ENCODE measurements around the gene GPER1.
A peak's percentile ranks its signal among the peaks of the same experiment; 100 is the strongest.
"Not testable (repeated sequence)": the region's sequence is repeated elsewhere in the genome, so short reads cannot be mapped to it uniquely, and the experiment has no call there.

The GPER1 gene

GRCh38 chr7:1070544-1071011 is 17.3 kb upstream of the GPER1 start:
- DNase-seq (ENCODE audit: low spot score) = no peak

GRCh38 chr7:1071731-1072254 is 16.1 kb upstream of the GPER1 start:
- DNase-seq (ENCODE audit: low spot score) = no peak

- no peak for DNase-seq (ENCODE audit: low spot score)
Observed at GRCh38 chr7:1073142-1073977, 14.6 kb upstream of the GPER1 start.

GRCh38 chr7:1074018-1074417 is 13.9 kb upstream of the GPER1 start:
- not testable (repeated sequence) for DNase-seq (ENCODE audit: low spot score)

GRCh38 chr7:1074593-1075431 is 13.1 kb upstream of the GPER1 start:
- no peak for DNase-seq (ENCODE audit: low spot score)

- DNase-seq (ENCODE audit: low spot score) = no peak
Observed at GRCh38 chr7:1076184-1077072, 11.5 kb upstream of the GPER1 start.

GRCh38 chr7:1078519-1078918 is 9.4 kb upstream of the GPER1 start:
- DNase-seq (ENCODE audit: low spot score) = no peak

GRCh38 chr7:1078985-1079384 is 8.9 kb upstream of the GPER1 start:
- no peak for DNase-seq (ENCODE audit: low spot score)

GRCh38 chr7:1079546-1079945 is 8.4 kb upstream of the GPER1 start:
- DNase-seq (ENCODE audit: low spot score) = no peak

- DNase-seq (ENCODE audit: low spot score) = no peak
Observed at GRCh38 chr7:1080252-1080920, 7.5 kb upstream of the GPER1 start.

GRCh38 chr7:1080921-1081255 is 7.0 kb upstream of the GPER1 start:
- DNase-seq (ENCODE audit: low spot score) = no peak

GRCh38 chr7:1081336-1081735 is 6.6 kb upstream of the GPER1 start:
- DNase-seq (ENCODE audit: low spot score) = no peak

GRCh38 chr7:1081931-1082401 is 5.9 kb upstream of the GPER1 start:
- DNase-seq (ENCODE audit: low spot score) = no peak

- no peak for DNase-seq (ENCODE audit: low spot score)
Observed at GRCh38 chr7:1083729-1084657, 3.9 kb upstream of the GPER1 start.

GRCh38 chr7:1085266-1085665 is 2.6 kb upstream of the GPER1 start:
- no peak for DNase-seq (ENCODE audit: low spot score)

- peak; percentile 66 for DNase-seq (ENCODE audit: low spot score)
Observed at GRCh38 chr7:1085910-1086421, 1.9 kb upstream of the GPER1 start.

- peak; percentile 92 for DNase-seq (ENCODE audit: low spot score)
Observed at GRCh38 chr7:1086588-1087464, 1.1 kb upstream of the GPER1 start.

- peak; percentile 72 for DNase-seq (ENCODE audit: low spot score)
Observed at GRCh38 chr7:1087465-1087814, 473 bp upstream of the GPER1 start.

- no peak for DNase-seq (ENCODE audit: low spot score)
Observed at GRCh38 chr7:1090236-1090635, 2.3 kb downstream of the GPER1 start.

Measured in AG08396 (cell line).